GM23248 (cell line): ENCODE data around the gene RELN.

Source experiments
- EZH2 ChIP-seq: fragments of 200-600 bp; sonication (generic); IDR thresholded peaks from 2 replicates; pipeline ENCODE4 v1.6.1; 2018; ENCODE audit warnings: antibody characterized with exemption, mild to moderate bottlenecking; ENCODE audit not compliant: insufficient read depth, poor library complexity, severe bottlenecking
- EZH2phosphoT487 ChIP-seq: fragments of 200-600 bp; sonication (generic); IDR thresholded peaks from 2 replicates; pipeline ENCODE4 v1.6.1; 2018; ENCODE audit warnings: antibody characterized with exemption, moderate library complexity, mild to moderate bottlenecking, low read depth; ENCODE audit not compliant: insufficient read depth

DNA sequence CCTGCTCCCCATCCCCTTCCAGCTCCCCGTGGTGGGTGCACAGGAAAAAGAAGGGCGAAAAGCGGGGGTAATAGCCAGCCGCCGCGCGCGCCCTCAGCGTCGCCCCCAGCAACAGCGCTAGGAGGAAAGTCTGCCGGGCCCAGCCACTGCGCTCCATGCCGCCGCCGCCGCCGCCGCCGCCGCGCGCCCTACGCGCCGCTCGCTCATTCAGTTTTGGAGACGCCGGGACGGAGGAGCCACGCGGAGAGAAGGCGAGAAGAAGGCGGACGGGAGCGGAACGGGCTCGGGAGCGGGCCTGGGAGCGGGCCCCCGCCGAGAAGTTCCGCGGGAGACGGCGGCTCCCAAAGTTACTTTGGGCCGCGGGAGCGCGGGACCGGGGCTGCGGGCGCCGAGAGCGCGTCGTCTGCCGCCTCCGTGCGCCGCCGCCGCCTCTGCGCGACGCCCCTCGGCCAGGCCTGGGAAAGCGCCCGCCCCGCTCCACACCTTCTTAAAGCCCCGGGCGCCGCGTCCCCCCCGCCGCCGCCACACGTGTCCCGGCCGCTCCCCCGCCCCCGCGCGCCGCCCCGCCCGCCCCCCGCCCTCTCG, at the start of gene RELN:
- TF ChIP-seq EZH2phosphoT487 (no peak), EZH2 (no peak)
